ENCODE data around the gene GALNT2. TPM values are rescaled to one million over a fixed set of nuclear protein-coding genes. Genes with fewer than 3 reads are reported as not detected.
A peak's percentile ranks its signal among the peaks of the same experiment; 100 is the strongest.

Gene GALNT2
- total and polyA plus RNA-seq, 9 donors = 30.3 to 89.2 (median 79.2) TPM

- no peak for DNase-seq
- no peak overlapping the region for H3K27ac ChIP-seq (ENCODE audit: low read length)
- H3K4me3 ChIP-seq (ENCODE audit: low read length) = no peak overlapping the region
- no peaks in the 10 kb centered on the region for H3K27me3 ChIP-seq (ENCODE audit: control insufficient read depth, insufficient read depth, low read length)
- no peaks in the 10 kb centered on the region for H3K4me1 ChIP-seq (ENCODE audit: control insufficient read depth, insufficient read depth, low read length)
- H3K36me3 ChIP-seq (ENCODE audit: control insufficient read depth, insufficient read depth, low read length) = peaks cover 19% of the 10 kb centered on the region
- no peaks in the 10 kb centered on the region for H3K9me3 ChIP-seq (replicated peaks; ENCODE audit: control insufficient read depth, low read depth, low read length)
- WGBS (ENCODE audit: insufficient coverage) = no CpG with 5 or more reads among the region's 5 CpGs
These were observed 170.8 kb downstream of the GALNT2 start for GRCh38 chr1:230237805-230238204.

GRCh38 chr1:230240446-230241086, 173.5 kb downstream of the GALNT2 start:
- H3K9me3 ChIP-seq (replicated peaks; ENCODE audit: control insufficient read depth, low read depth, low read length) = no peaks in the 10 kb centered on the region
- H3K27me3 ChIP-seq (ENCODE audit: control insufficient read depth, insufficient read depth, low read length) = no peaks in the 10 kb centered on the region
- H3K4me1 ChIP-seq (ENCODE audit: control insufficient read depth, insufficient read depth, low read length) = no peaks in the 10 kb centered on the region
- no peak for DNase-seq
- no peak overlapping the region for H3K27ac ChIP-seq (ENCODE audit: low read length)
- 99% methylated on average over 5 of the region's 5 CpGs for WGBS (ENCODE audit: insufficient coverage)
- H3K36me3 ChIP-seq (ENCODE audit: control insufficient read depth, insufficient read depth, low read length) = peaks cover 26% of the 10 kb centered on the region
- H3K4me3 ChIP-seq (ENCODE audit: low read length) = no peak overlapping the region

- Histone ChIP-seq H3K27me3 (ENCODE audit: control insufficient read depth, insufficient read depth, low read length) (no peaks in the 10 kb centered on the region), H3K9me3 (replicated peaks; ENCODE audit: control insufficient read depth, low read depth, low read length) (no peaks in the 10 kb centered on the region), H3K27ac (ENCODE audit: low read length) (no peak overlapping the region), H3K4me3 (ENCODE audit: low read length) (no peak overlapping the region), H3K36me3 (ENCODE audit: control insufficient read depth, insufficient read depth, low read length) (peaks cover 35% of the 10 kb centered on the region), H3K4me1 (ENCODE audit: control insufficient read depth, insufficient read depth, low read length) (no peaks in the 10 kb centered on the region)
- no CpG with 5 or more reads among the region's 6 CpGs for WGBS (ENCODE audit: insufficient coverage)
- no peak for DNase-seq
These were observed 175.3 kb downstream of the GALNT2 start for GRCh38 chr1:230242326-230242725.

GRCh38 chr1:230243146-230243545, 176.1 kb downstream of the GALNT2 start:
- no peak overlapping the region for H3K27ac ChIP-seq (ENCODE audit: low read length)
- no peak overlapping the region for H3K4me3 ChIP-seq (ENCODE audit: low read length)
- H3K4me1 ChIP-seq (ENCODE audit: control insufficient read depth, insufficient read depth, low read length) = peaks cover 8% of the 10 kb centered on the region
- H3K36me3 ChIP-seq (ENCODE audit: control insufficient read depth, insufficient read depth, low read length) = peaks cover 37% of the 10 kb centered on the region
- no peaks in the 10 kb centered on the region for H3K9me3 ChIP-seq (replicated peaks; ENCODE audit: control insufficient read depth, low read depth, low read length)
- no peaks in the 10 kb centered on the region for H3K27me3 ChIP-seq (ENCODE audit: control insufficient read depth, insufficient read depth, low read length)
- 89% methylated on average over 12 of the region's 17 CpGs for WGBS (ENCODE audit: insufficient coverage)
- no peak for DNase-seq

- peaks cover 40% of the 10 kb centered on the region for H3K36me3 ChIP-seq (ENCODE audit: control insufficient read depth, insufficient read depth, low read length)
- no peak for DNase-seq
These were observed 176.7 kb downstream of the GALNT2 start for GRCh38 chr1:230243583-230244353.

GRCh38 chr1:230246551-230246950, 179.5 kb downstream of the GALNT2 start:
- 88% methylated on average over 2 of the region's 4 CpGs for WGBS (ENCODE audit: insufficient coverage)
- Histone ChIP-seq H3K27me3 (ENCODE audit: control insufficient read depth, insufficient read depth, low read length) (no peaks in the 10 kb centered on the region), H3K9me3 (replicated peaks; ENCODE audit: control insufficient read depth, low read depth, low read length) (no peaks in the 10 kb centered on the region), H3K27ac (ENCODE audit: low read length) (no peak overlapping the region), H3K36me3 (ENCODE audit: control insufficient read depth, insufficient read depth, low read length) (peaks cover 65% of the 10 kb centered on the region), H3K4me3 (ENCODE audit: low read length) (no peak overlapping the region), H3K4me1 (ENCODE audit: control insufficient read depth, insufficient read depth, low read length) (peaks cover 14% of the 10 kb centered on the region)
- no peak for DNase-seq

More at GRCh38 chr1:230243583-230244353, 176.7 kb downstream of the GALNT2 start:
- Histone ChIP-seq H3K27ac (ENCODE audit: low read length) (no peak overlapping the region), H3K4me1 (ENCODE audit: control insufficient read depth, insufficient read depth, low read length) (peaks cover 13% of the 10 kb centered on the region), H3K4me3 (ENCODE audit: low read length) (no peak overlapping the region), H3K27me3 (ENCODE audit: control insufficient read depth, insufficient read depth, low read length) (no peaks in the 10 kb centered on the region), H3K9me3 (replicated peaks; ENCODE audit: control insufficient read depth, low read depth, low read length) (no peaks in the 10 kb centered on the region)
- 93% methylated on average over 10 of the region's 15 CpGs for WGBS (ENCODE audit: insufficient coverage)

GRCh38 chr1:230248016-230248888, 181.2 kb downstream of the GALNT2 start:
- Histone ChIP-seq H3K4me1 (ENCODE audit: control insufficient read depth, insufficient read depth, low read length) (peaks cover 14% of the 10 kb centered on the region), H3K9me3 (replicated peaks; ENCODE audit: control insufficient read depth, low read depth, low read length) (no peaks in the 10 kb centered on the region), H3K27me3 (ENCODE audit: control insufficient read depth, insufficient read depth, low read length) (no peaks in the 10 kb centered on the region), H3K4me3 (ENCODE audit: low read length) (no peak overlapping the region), H3K36me3 (ENCODE audit: control insufficient read depth, insufficient read depth, low read length) (peaks cover 68% of the 10 kb centered on the region), H3K27ac (ENCODE audit: low read length) (no peak overlapping the region)
- peak; percentile 61 for DNase-seq
- 70% methylated on average over 4 of the region's 8 CpGs for WGBS (ENCODE audit: insufficient coverage)

GRCh38 chr1:230248889-230249270, 181.8 kb downstream of the GALNT2 start:
- peaks cover 14% of the 10 kb centered on the region for H3K4me1 ChIP-seq (ENCODE audit: control insufficient read depth, insufficient read depth, low read length)
- no peak for DNase-seq
- H3K27me3 ChIP-seq (ENCODE audit: control insufficient read depth, insufficient read depth, low read length) = no peaks in the 10 kb centered on the region
- no peaks in the 10 kb centered on the region for H3K9me3 ChIP-seq (replicated peaks; ENCODE audit: control insufficient read depth, low read depth, low read length)
- no peak overlapping the region for H3K27ac ChIP-seq (ENCODE audit: low read length)
- H3K36me3 ChIP-seq (ENCODE audit: control insufficient read depth, insufficient read depth, low read length) = peaks cover 62% of the 10 kb centered on the region
- 58% methylated on average over 4 of the region's 7 CpGs for WGBS (ENCODE audit: insufficient coverage)
- H3K4me3 ChIP-seq (ENCODE audit: low read length) = no peak overlapping the region

- Histone ChIP-seq H3K9me3 (replicated peaks; ENCODE audit: control insufficient read depth, low read depth, low read length) (no peaks in the 10 kb centered on the region), H3K36me3 (ENCODE audit: control insufficient read depth, insufficient read depth, low read length) (peaks cover 62% of the 10 kb centered on the region), H3K4me3 (ENCODE audit: low read length) (no peak overlapping the region), H3K27ac (ENCODE audit: low read length) (no peak overlapping the region), H3K4me1 (ENCODE audit: control insufficient read depth, insufficient read depth, low read length) (peaks cover 14% of the 10 kb centered on the region), H3K27me3 (ENCODE audit: control insufficient read depth, insufficient read depth, low read length) (no peaks in the 10 kb centered on the region)
- 94% methylated on average over 7 of the region's 11 CpGs for WGBS (ENCODE audit: insufficient coverage)
- DNase-seq = no peak
These were observed 182.8 kb downstream of the GALNT2 start for GRCh38 chr1:230249695-230250480.

Data from muscle of leg (tissue), 11 donors.